Keratinocyte (primary cell): Measurements from ENCODE around the gene FAM163A. TPM values are rescaled to one million over a fixed set of nuclear protein-coding genes. Genes with fewer than 3 reads are reported as not detected.
"Not testable (repeated sequence)": the region's sequence is repeated elsewhere in the genome, so short reads cannot be mapped to it uniquely, and the experiment has no call there.

Experiments used
- DNase-seq: peaks from one replicate; pipeline ENCODE4 v3.0.0-alpha.2; 2011; ENCODE audit warnings: low read depth, missing footprints, low spot score
- FAIRE-seq: peaks from 2 replicates; lab custom pipeline; 2011; peaks lifted over from hg19 to GRCh38; lab: Jason Lieb, UNC
- H2AFZ ChIP-seq: 2 replicates; pipeline ENCODE4 v1.6.0; 2012; ENCODE audit warnings: low read length, control low read depth, inconsistent platforms; ENCODE audit not compliant: control insufficient read depth
- H3K27ac ChIP-seq: 2 replicates; pipeline ENCODE4 v1.5.1; 2011; ENCODE audit warnings: low read length; ENCODE audit not compliant: control insufficient read depth, insufficient read depth
- H3K27me3 ChIP-seq: 3 replicates; pipeline ENCODE4 v1.6.0; 2011; ENCODE audit warnings: low read length; ENCODE audit not compliant: control insufficient read depth, insufficient read depth; ENCODE audit errors: extremely low read depth
- H3K36me3 ChIP-seq, 2 experiments: 2 replicates in 1 of 2; 3 replicates in 1 of 2; pipeline ENCODE4 v1.5.1; 2011; ENCODE audit warnings: low read length in 2 of 2, mild to moderate bottlenecking in 1 of 2; ENCODE audit not compliant: control insufficient read depth in 2 of 2, insufficient read depth in 2 of 2; ENCODE audit errors: extremely low read depth in 1 of 2
- H3K4me1 ChIP-seq: 3 replicates; pipeline ENCODE4 v1.5.1; 2011; ENCODE audit warnings: low read length; ENCODE audit not compliant: control insufficient read depth, insufficient read depth; ENCODE audit errors: extremely low read depth
- H3K4me2 ChIP-seq: 3 replicates; pipeline ENCODE4 v1.6.0; 2011; ENCODE audit warnings: low read depth, low read length; ENCODE audit not compliant: control insufficient read depth, insufficient read depth; ENCODE audit errors: extremely low read depth
- H3K4me3 ChIP-seq, 3 experiments: fragments of 200-600 bp in 1 of 3; sonication (generic) in 1 of 3; 2 replicates in 2 of 3; 3 replicates in 1 of 3; pipeline ENCODE4 v1.5.1; 2011 to 2016; ENCODE audit warnings: low read length in 3 of 3, mild to moderate bottlenecking in 3 of 3, control low read depth in 2 of 3, inconsistent platforms in 1 of 3, low read depth in 1 of 3, mixed read lengths in 1 of 3, mixed run types in 1 of 3, moderate library complexity in 1 of 3; ENCODE audit not compliant: control insufficient read depth in 2 of 3, insufficient read depth in 2 of 3; ENCODE audit errors: extremely low read depth in 1 of 3
- H3K79me2 ChIP-seq: 2 replicates; pipeline ENCODE4 v1.6.0; 2012; ENCODE audit warnings: low read length; ENCODE audit not compliant: control insufficient read depth, insufficient read depth
- H3K9ac ChIP-seq: 3 replicates; pipeline ENCODE4 v1.6.0; 2011; ENCODE audit warnings: low read length; ENCODE audit not compliant: control insufficient read depth, insufficient read depth; ENCODE audit errors: extremely low read depth
- H3K9me1 ChIP-seq: 3 replicates; pipeline ENCODE4 v1.6.0; 2011; ENCODE audit warnings: low read length; ENCODE audit not compliant: control insufficient read depth, insufficient read depth; ENCODE audit errors: extremely low read depth
- H3K9me3 ChIP-seq: 2 replicates; pipeline ENCODE4 v1.5.1; 2012; ENCODE audit warnings: low read depth, low read length; ENCODE audit not compliant: control insufficient read depth
- H4K20me1 ChIP-seq: 3 replicates; pipeline ENCODE4 v1.6.0; 2011; ENCODE audit warnings: low read length; ENCODE audit not compliant: control insufficient read depth, insufficient read depth; ENCODE audit errors: extremely low read depth
- EZH2 ChIP-seq: IDR thresholded peaks from one replicate; pipeline ENCODE4 v1.6.1; 2012; ENCODE audit warnings: inconsistent platforms, mild to moderate bottlenecking, low read length, moderate library complexity
- dilution Hi-C: fragments of 300-500 bp; cut with MboI; formaldehyde crosslinking; loops from one replicate; pipeline ENCODE4 v1.7.0; 2020; ENCODE audit warnings: low sequenced_read_pairs; ENCODE audit not compliant: extremely low pct_ligation_motif_present
- polyA plus RNA-seq, 5 experiments: library from polyadenylated mRNA; depleted of rRNA in 3 of 5; stranded (reverse) in 3 of 5; stranded (forward) in 1 of 5; unstranded in 1 of 5; fragments of >200 nt; gene quantifications; 1 replicate in 1 of 5; 2 replicates in 3 of 5; 3 replicates in 1 of 5; pipeline versions ENCODE4 v1.2.1 to v1.2.3, GENCODE V29; 2011 to 2012; ENCODE audit warnings: missing spikeins in 2 of 5, low read depth in 1 of 5, low replicate concordance in 1 of 5
- TF ChIP-seq, protein P1 (sequence below), 3 experiments: IDR thresholded peaks in 1 of 3; conservative IDR thresholded peaks in 1 of 3; optimal IDR thresholded peaks in 1 of 3; 2 replicates in 2 of 3; 3 replicates in 1 of 3; pipeline versions ENCODE3 to v1.5.1; 2011; ENCODE audit warnings: low read length in 3 of 3, mild to moderate bottlenecking in 3 of 3, moderate library complexity in 2 of 3, control low read depth in 1 of 3, inconsistent platforms in 1 of 3; ENCODE audit not compliant: insufficient read depth in 2 of 3; ENCODE audit errors: extremely low read depth in 1 of 3

Gene FAM163A
- polyA plus RNA-seq, 1 donor (not counting 4 experiments of a cell fraction or from before 2014, with no cell fraction given) = not detected

DNA sequence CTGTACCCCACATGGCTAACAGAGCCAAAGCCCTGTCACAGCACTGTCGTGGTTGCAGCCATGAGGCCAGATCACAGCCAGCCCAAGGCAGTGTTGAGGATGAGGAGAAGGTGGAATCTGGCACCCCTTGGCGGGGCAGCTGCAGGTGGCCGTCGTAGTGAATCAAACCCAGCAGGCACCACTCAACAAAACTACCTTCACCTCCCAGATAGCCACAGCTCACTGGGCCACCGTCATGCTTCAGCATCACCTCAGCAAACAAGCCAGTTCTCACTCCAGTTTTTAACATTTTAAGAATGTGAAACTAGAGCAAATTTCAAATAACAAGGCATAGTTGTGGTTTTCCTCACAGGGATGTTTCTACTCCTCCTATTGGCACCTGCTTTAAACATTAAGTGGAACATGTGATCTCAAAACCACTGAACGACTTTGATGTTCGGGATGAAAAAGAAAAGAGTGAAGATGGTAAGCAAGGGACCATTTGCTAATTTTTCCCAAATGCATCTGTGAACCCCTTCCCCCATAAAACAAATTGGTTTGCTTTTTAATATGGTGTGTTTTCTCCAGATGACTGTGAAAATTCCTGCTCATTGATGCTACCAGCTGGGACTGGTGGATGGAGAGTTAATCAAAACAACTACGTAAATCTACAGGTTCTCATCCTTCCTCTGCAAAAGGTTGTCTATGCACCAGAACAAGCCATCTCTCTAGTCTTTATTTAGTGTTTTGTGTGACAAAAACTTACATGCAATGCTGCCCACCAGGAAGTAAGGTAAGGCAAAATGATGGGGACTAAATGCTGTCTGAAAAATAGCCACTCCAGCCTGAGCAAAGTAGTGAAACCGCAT is 89.0 kb downstream of the FAM163A start:
- DNase-seq (no peak), FAIRE-seq (no peak)
- H3K9ac ChIP-seq = no peak overlapping the region
- no peak overlapping the region for H3K4me3 ChIP-seq
- H3K4me1 ChIP-seq = no peaks in the 10 kb centered on the region
- no peaks in the 10 kb centered on the region for H3K27me3 ChIP-seq
- no peaks in the 10 kb centered on the region for H3K9me3 ChIP-seq
- H3K27ac ChIP-seq = no peak overlapping the region
- H3K4me2 ChIP-seq = no peak overlapping the region
- H2AFZ ChIP-seq = no peak overlapping the region
- no peaks in the 10 kb centered on the region for H4K20me1 ChIP-seq
- H3K79me2 ChIP-seq = no peaks in the 10 kb centered on the region
- peaks cover 0 to 2% of the 10 kb centered on the region in 2 experiments for H3K36me3 ChIP-seq
- TF ChIP-seq, protein P1, sequence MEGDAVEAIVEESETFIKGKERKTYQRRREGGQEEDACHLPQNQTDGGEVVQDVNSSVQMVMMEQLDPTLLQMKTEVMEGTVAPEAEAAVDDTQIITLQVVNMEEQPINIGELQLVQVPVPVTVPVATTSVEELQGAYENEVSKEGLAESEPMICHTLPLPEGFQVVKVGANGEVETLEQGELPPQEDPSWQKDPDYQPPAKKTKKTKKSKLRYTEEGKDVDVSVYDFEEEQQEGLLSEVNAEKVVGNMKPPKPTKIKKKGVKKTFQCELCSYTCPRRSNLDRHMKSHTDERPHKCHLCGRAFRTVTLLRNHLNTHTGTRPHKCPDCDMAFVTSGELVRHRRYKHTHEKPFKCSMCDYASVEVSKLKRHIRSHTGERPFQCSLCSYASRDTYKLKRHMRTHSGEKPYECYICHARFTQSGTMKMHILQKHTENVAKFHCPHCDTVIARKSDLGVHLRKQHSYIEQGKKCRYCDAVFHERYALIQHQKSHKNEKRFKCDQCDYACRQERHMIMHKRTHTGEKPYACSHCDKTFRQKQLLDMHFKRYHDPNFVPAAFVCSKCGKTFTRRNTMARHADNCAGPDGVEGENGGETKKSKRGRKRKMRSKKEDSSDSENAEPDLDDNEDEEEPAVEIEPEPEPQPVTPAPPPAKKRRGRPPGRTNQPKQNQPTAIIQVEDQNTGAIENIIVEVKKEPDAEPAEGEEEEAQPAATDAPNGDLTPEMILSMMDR (optimal IDR thresholded peaks at IDR 0.05 in 1 of 3, IDR thresholded peaks at IDR 0.05 in 1 of 3, conservative IDR thresholded peaks at IDR 0.05 in 1 of 3; ENCODE audit: extremely low read depth in 1 of 3, insufficient read depth in 2 of 3, low read length in 3 of 3) = no peak
- TF ChIP-seq EZH2 = no peak
- dilution Hi-C loops = no loop called here
- no peaks in the 10 kb centered on the region for H3K9me1 ChIP-seq

DNA sequence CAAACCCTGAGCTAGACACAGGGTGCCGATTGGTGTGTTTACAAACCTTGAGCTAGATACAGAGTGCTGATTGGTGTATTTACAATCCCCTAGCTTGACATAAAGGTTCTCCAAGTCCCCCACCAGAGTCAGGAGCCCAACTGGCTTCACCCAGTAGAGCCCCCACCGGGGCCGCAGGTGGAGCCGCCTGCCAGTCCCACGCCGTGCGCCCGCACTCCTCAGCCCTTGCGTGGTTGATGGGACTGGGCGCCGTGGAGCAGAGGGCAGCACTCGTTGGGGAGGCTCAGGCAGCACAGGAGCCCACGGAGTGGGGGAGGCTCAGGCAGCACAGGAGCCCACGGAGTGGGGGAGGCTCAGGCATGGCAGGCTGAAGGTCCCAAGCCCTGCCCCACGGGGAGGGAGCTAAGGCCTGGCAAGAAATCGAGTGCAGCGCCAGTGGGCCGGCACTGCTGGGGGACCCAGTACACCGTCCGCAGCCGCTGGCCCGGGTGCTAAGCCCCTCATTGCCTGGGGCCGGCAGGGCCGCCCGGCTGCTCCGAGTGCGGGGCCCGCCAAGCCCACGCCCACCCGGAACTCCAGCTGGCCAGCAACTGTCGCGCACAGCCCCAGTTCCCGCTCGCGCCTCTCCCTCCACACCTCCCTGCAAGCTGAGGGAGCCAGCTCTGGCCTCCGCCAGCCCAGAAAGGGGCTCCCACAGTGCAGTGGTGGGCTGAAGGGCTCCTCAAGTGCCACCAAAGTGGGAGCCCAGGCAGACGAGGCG is 93.8 kb downstream of the FAM163A start:
- H3K4me3 ChIP-seq, H3K9ac ChIP-seq, H3K27ac ChIP-seq, H3K9me1 ChIP-seq, H3K27me3 ChIP-seq, H3K4me1 ChIP-seq, H3K4me2 ChIP-seq, H3K36me3 ChIP-seq, FAIRE-seq, H3K79me2 ChIP-seq, H4K20me1 ChIP-seq, DNase-seq, H2AFZ ChIP-seq, dilution Hi-C loops, H3K9me3 ChIP-seq: not testable (repeated sequence)
